ENCODE results near the gene SLC16A3.

DNA sequence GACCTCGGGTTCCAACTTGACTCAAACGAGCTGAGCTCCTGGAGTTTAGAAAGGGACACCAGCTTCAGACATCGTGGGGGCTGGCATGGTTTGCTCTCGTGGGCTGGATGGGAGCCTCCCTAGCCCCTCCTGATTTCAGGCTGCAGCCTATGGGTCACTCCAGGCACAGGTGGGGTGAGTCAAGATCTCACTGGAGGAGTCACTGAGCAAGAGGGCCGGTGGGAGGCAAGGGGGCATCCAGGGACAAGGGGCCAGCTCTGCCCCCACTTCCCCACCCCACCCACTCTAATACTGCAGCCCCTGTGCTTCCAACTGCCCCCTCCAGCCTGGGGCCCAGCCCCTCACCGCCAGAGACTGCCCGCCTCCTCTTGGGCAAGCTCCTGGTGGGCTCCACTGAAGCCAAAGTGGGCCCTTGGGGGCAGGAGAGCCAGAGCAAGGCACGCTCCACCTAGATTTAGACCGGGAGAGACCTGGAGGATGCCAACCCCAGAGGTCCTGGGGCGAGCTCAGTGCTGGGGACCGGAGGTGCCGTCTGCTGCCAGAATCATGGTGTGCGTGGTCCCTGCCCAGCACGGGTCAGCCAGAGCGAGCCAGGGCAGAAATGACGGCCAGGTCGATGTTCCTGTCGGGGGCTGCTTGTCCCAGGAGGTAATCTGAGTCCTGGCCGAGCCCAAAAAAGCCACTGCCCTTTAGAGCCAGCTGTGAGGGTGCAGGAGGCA is 6.4 kb downstream of the SLC16A3 start:
- TF ChIP-seq POLR2AphosphoS5 (IDR thresholded peaks at IDR 0.05; ENCODE audit: low read depth) (0 out of 2 replicates have a peak, but pooled peaks have one; percentile 1), GABPA (IDR thresholded peaks at IDR 0.05; ENCODE audit: low read depth) (no peak)
- TF ChIP-seq, protein P1, sequence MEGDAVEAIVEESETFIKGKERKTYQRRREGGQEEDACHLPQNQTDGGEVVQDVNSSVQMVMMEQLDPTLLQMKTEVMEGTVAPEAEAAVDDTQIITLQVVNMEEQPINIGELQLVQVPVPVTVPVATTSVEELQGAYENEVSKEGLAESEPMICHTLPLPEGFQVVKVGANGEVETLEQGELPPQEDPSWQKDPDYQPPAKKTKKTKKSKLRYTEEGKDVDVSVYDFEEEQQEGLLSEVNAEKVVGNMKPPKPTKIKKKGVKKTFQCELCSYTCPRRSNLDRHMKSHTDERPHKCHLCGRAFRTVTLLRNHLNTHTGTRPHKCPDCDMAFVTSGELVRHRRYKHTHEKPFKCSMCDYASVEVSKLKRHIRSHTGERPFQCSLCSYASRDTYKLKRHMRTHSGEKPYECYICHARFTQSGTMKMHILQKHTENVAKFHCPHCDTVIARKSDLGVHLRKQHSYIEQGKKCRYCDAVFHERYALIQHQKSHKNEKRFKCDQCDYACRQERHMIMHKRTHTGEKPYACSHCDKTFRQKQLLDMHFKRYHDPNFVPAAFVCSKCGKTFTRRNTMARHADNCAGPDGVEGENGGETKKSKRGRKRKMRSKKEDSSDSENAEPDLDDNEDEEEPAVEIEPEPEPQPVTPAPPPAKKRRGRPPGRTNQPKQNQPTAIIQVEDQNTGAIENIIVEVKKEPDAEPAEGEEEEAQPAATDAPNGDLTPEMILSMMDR (IDR thresholded peaks at IDR 0.05; ENCODE audit: insufficient read depth, low read length), result no peak

All from HL-60 (cell line).